ENCODE data around the gene SLC25A18. TPM values are rescaled to one million over a fixed set of nuclear protein-coding genes. Genes with fewer than 3 reads are reported as not detected.
"Not testable (repeated sequence)": the region's sequence is repeated elsewhere in the genome, so short reads cannot be mapped to it uniquely, and the experiment has no call there.

Gene SLC25A18
- total RNA-seq, 2 experiments from 2014 or later = not detected

GRCh38 chr22:17514084-17514483, 49.2 kb upstream of the SLC25A18 start:
- ChIA-PET POLR2A (no interaction called here), CTCF (ENCODE audit: unreplicated experiment) (no interaction called here)
- no peak for DNase-seq (ENCODE audit: low spot score)
- no peaks in the 10 kb centered on the region for H4K20me1 ChIP-seq (ENCODE audit: insufficient read depth, low read length)
- H3K9me3 ChIP-seq (ENCODE audit: low read length) = no peaks in the 10 kb centered on the region
- H2AFZ ChIP-seq (ENCODE audit: low read length) = no peak overlapping the region
- no peaks in the 10 kb centered on the region for H3K9me2 ChIP-seq (ENCODE audit: insufficient read depth, low read length)
- intact Hi-C loops (cut with micrococcal nuclease; ENCODE audit: unreplicated experiment) = no loop called here
- H3K27ac ChIP-seq (ENCODE audit: low read depth, low read length, poor library complexity, severe bottlenecking) = no peak overlapping the region
- H3K79me2 ChIP-seq (ENCODE audit: insufficient read depth, low read depth, low read length) = no peaks in the 10 kb centered on the region
- H3K4me3 ChIP-seq (ENCODE audit: low read depth, low read length, poor library complexity, severe bottlenecking) = no peak overlapping the region
- no peaks in the 10 kb centered on the region for H3K4me1 ChIP-seq (ENCODE audit: insufficient read depth, low read length, poor library complexity, severe bottlenecking)
- no peaks in the 10 kb centered on the region for H3K36me3 ChIP-seq (ENCODE audit: insufficient read depth, low read length)
- no TSS peak for BruUV-seq (replicated peaks)
- TF ChIP-seq EZH2phosphoT487 (IDR thresholded peaks at IDR 0.05; ENCODE audit: borderline replicate concordance, low read depth, low read length) = no peak
- H3K4me2 ChIP-seq (ENCODE audit: low read length) = no peak overlapping the region

GRCh38 chr22:17518406-17518805, 44.9 kb upstream of the SLC25A18 start:
- no peak for DNase-seq (ENCODE audit: low spot score)
- Histone ChIP-seq H3K79me2 (ENCODE audit: insufficient read depth, low read depth, low read length) (no peaks in the 10 kb centered on the region), H3K4me3 (ENCODE audit: low read depth, low read length, poor library complexity, severe bottlenecking) (no peak overlapping the region), H3K9me2 (ENCODE audit: insufficient read depth, low read length) (no peaks in the 10 kb centered on the region), H3K4me2 (ENCODE audit: low read length) (no peak overlapping the region), H4K20me1 (ENCODE audit: insufficient read depth, low read length) (no peaks in the 10 kb centered on the region), H2AFZ (ENCODE audit: low read length) (no peak overlapping the region), H3K27ac (ENCODE audit: low read depth, low read length, poor library complexity, severe bottlenecking) (no peak overlapping the region), H3K36me3 (ENCODE audit: insufficient read depth, low read length) (no peaks in the 10 kb centered on the region), H3K9me3 (ENCODE audit: low read length) (no peaks in the 10 kb centered on the region), H3K4me1 (ENCODE audit: insufficient read depth, low read length, poor library complexity, severe bottlenecking) (no peaks in the 10 kb centered on the region)
- ChIA-PET POLR2A (interaction anchor here (0.6 kb wide), 2 partner anchors 35 to 160 kb away, joined by 3 to 9 read pairs; no protein-coding TSS in a partner anchor), CTCF (ENCODE audit: unreplicated experiment) (no interaction called here)
- BruUV-seq (replicated peaks) = no TSS peak
- intact Hi-C loops (cut with micrococcal nuclease; ENCODE audit: unreplicated experiment) = no loop called here
- TF ChIP-seq EZH2phosphoT487 (IDR thresholded peaks at IDR 0.05; ENCODE audit: borderline replicate concordance, low read depth, low read length) (no peak), CTCF (conservative IDR thresholded peaks at IDR 0.05; ENCODE audit: low read length) (no peak)

DNA sequence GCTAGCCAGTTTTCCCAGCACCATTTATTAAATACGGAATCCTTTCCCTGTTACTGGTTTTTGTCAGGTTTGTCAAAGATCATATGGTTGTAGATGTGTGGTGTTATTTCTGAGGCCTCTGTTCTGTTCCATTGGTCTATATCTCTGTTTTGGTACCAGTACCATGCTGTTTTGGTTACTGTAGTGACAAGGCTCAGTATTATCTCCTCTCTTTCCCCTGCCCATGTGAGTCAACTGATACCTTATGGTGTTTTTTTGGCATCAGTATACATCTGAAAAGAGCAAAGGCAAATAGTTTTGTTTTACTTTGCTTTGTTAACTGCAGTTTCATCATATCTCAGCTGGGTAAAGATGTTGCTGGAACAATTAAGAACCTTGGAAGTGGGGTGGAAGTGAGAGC, 41.3 kb upstream of the SLC25A18 start:
- H3K27ac ChIP-seq (ENCODE audit: low read depth, low read length, poor library complexity, severe bottlenecking); H4K20me1 ChIP-seq (ENCODE audit: insufficient read depth, low read length); CTCF ChIA-PET (ENCODE audit: unreplicated experiment); H3K4me1 ChIP-seq (ENCODE audit: insufficient read depth, low read length, poor library complexity, severe bottlenecking); intact Hi-C loops (cut with micrococcal nuclease; ENCODE audit: unreplicated experiment); POLR2A ChIA-PET; H3K4me3 ChIP-seq (ENCODE audit: low read depth, low read length, poor library complexity, severe bottlenecking); H3K79me2 ChIP-seq (ENCODE audit: insufficient read depth, low read depth, low read length); H3K9me2 ChIP-seq (ENCODE audit: insufficient read depth, low read length); DNase-seq (ENCODE audit: low spot score); H3K9me3 ChIP-seq (ENCODE audit: low read length); BruUV-seq (replicated peaks); H3K4me2 ChIP-seq (ENCODE audit: low read length); H2AFZ ChIP-seq (ENCODE audit: low read length); H3K36me3 ChIP-seq (ENCODE audit: insufficient read depth, low read length): not testable (repeated sequence)

- BruUV-seq (replicated peaks) = no TSS peak
- TF ChIP-seq EZH2phosphoT487 (IDR thresholded peaks at IDR 0.05; ENCODE audit: borderline replicate concordance, low read depth, low read length) (no peak), CTCF (conservative IDR thresholded peaks at IDR 0.05; ENCODE audit: low read length) (no peak)
Measured at GRCh38 chr22:17523925-17524324, 39.4 kb upstream of the SLC25A18 start.

More at GRCh38 chr22:17523925-17524324, 39.4 kb upstream of the SLC25A18 start:
- no peak overlapping the region for H3K4me2 ChIP-seq (ENCODE audit: low read length)
- H3K9me3 ChIP-seq (ENCODE audit: low read length) = no peaks in the 10 kb centered on the region
- H4K20me1 ChIP-seq (ENCODE audit: insufficient read depth, low read length) = no peaks in the 10 kb centered on the region
- no peak for DNase-seq (ENCODE audit: low spot score)
- CTCF ChIA-PET (ENCODE audit: unreplicated experiment) = no interaction called here
- POLR2A ChIA-PET = interaction anchor here (0.7 kb wide), 1 partner anchor 29 kb away, joined by 4 read pairs; no protein-coding TSS in a partner anchor
- no peaks in the 10 kb centered on the region for H3K79me2 ChIP-seq (ENCODE audit: insufficient read depth, low read depth, low read length)
- intact Hi-C loops (cut with micrococcal nuclease; ENCODE audit: unreplicated experiment) = no loop called here
- H3K27ac ChIP-seq (ENCODE audit: low read depth, low read length, poor library complexity, severe bottlenecking) = no peak overlapping the region
- H3K4me3 ChIP-seq (ENCODE audit: low read depth, low read length, poor library complexity, severe bottlenecking) = no peak overlapping the region
- no peaks in the 10 kb centered on the region for H3K36me3 ChIP-seq (ENCODE audit: insufficient read depth, low read length)
- no peak overlapping the region for H2AFZ ChIP-seq (ENCODE audit: low read length)
- H3K4me1 ChIP-seq (ENCODE audit: insufficient read depth, low read length, poor library complexity, severe bottlenecking) = peaks cover 3% of the 10 kb centered on the region
- no peaks in the 10 kb centered on the region for H3K9me2 ChIP-seq (ENCODE audit: insufficient read depth, low read length)

Data from OCI-LY7 (cell line).